Measurements from ENCODE around the gene FAM174C.

GRCh38 chr19:1258707-1259205 lies 16.6 kb upstream of the FAM174C start:
- no peak for TF ChIP-seq SRF (IDR thresholded peaks at IDR 0.05; ENCODE audit: low read depth in 2 of 2, low read length in 2 of 2)
- TF ChIP-seq CTCF (IDR thresholded peaks at IDR 0.05 in 2 of 3, conservative IDR thresholded peaks at IDR 0.05 in 1 of 3; ENCODE audit: control insufficient read depth in 2 of 3, extremely low read depth in 1 of 3, insufficient read depth in 1 of 3, low read depth in 3 of 3, low read length in 3 of 3), result 0 out of 6 replicates have a peak, but pooled peaks of 1 of the 3 experiments have one; percentile 0
- no peak for TF ChIP-seq NFIC (IDR thresholded peaks at IDR 0.05; ENCODE audit: low read depth, low read length)
- TF ChIP-seq CHD2 (IDR thresholded peaks at IDR 0.05; ENCODE audit: borderline replicate concordance, low read depth, low read length), result no peak
- TF ChIP-seq EP300 (IDR thresholded peaks at IDR 0.05; ENCODE audit: borderline replicate concordance in 1 of 2, control insufficient read depth in 1 of 2, low read depth in 2 of 2, low read length in 2 of 2), result no peak
- TF ChIP-seq SP1 (IDR thresholded peaks at IDR 0.05; ENCODE audit: low read depth, low read length), result no peak
- no peak for TF ChIP-seq LARP7 (IDR thresholded peaks at IDR 0.05)

Data from GM12878 (cell line).